Stomach (tissue), 4 donors: ENCODE measurements around the gene SLIT1.

Experiments used
- CTCF ChIP-seq, 7 experiments: fragments of 450-650 bp in 4 of 7; fragments of 200-600 bp in 3 of 7; sonication (generic) in 3 of 7; IDR thresholded peaks; one replicate each; pipeline ENCODE4 v1.5.1; 2016 to 2019; ENCODE audit warnings: antibody characterized with exemption in 7 of 7, control low read depth in 2 of 7, mild to moderate bottlenecking in 1 of 7
- EP300 ChIP-seq: sonication (generic); formaldehyde crosslinking; IDR thresholded peaks from one replicate; pipeline ENCODE4 v1.6.1; 2017; ENCODE audit warnings: antibody characterized with exemption
- POLR2A ChIP-seq, 4 donors: fragments of 450-650 bp; IDR thresholded peaks; one replicate each; pipeline ENCODE4 v1.6.1; 2016; ENCODE audit warnings: antibody characterized with exemption in 4 of 4, control low read depth in 2 of 4, mild to moderate bottlenecking in 1 of 4, moderate library complexity in 1 of 4
- POLR2AphosphoS5 ChIP-seq, 3 donors: sonication (generic); formaldehyde crosslinking; IDR thresholded peaks; one replicate each; pipeline ENCODE4 v1.6.1; 2016; ENCODE audit warnings: antibody characterized with exemption in 3 of 3

- TF ChIP-seq CTCF (IDR thresholded peaks at IDR 0.05) (no peak), EP300 (no peak), POLR2A (IDR thresholded peaks at IDR 0.05) (no peak), POLR2AphosphoS5 (IDR thresholded peaks at IDR 0.05) (no peak)
Observed at GRCh38 chr10:97142834-97143233, 42.9 kb downstream of the SLIT1 start.
